Thoracic aorta (tissue), 2 donors: ENCODE results near the gene BAIAP2L1. TPM values are rescaled to one million over a fixed set of nuclear protein-coding genes. Genes with fewer than 3 reads are reported as not detected.
"Not testable (repeated sequence)": the region's sequence is repeated elsewhere in the genome, so short reads cannot be mapped to it uniquely, and the experiment has no call there.

Experiments used
- ATAC-seq: fragments of 150-250 bp; one replicate; pipeline ENCODE4 v1.8.0; 2017; ENCODE audit warnings: low read depth; ENCODE audit not compliant: insufficient number of reproducible peaks, low FRiP score
- DNase-seq: peaks from one replicate; pipeline ENCODE4 v3.0.0-alpha.2; 2020; ENCODE audit warnings: low spot score
- H3K27ac ChIP-seq, 2 donors: fragments of 200-600 bp; sonication (generic); 1 replicate in 1 of 2; 2 replicates in 1 of 2; pipeline ENCODE4 v1.5.1; 2016; ENCODE audit warnings: mild to moderate bottlenecking in 2 of 2, moderate library complexity in 2 of 2
- H3K27me3 ChIP-seq: fragments of 200-600 bp; sonication (generic); replicated peaks from 2 replicates; pipeline ENCODE4 v1.6.0; 2016; ENCODE audit warnings: mild to moderate bottlenecking; ENCODE audit not compliant: insufficient read depth
- H3K36me3 ChIP-seq: fragments of 200-600 bp; sonication (generic); one replicate; pipeline ENCODE4 v1.5.1; 2016
- H3K4me1 ChIP-seq, 2 donors: fragments of 200-600 bp; sonication (generic); 1 replicate in 1 of 2; 2 replicates in 1 of 2; pipeline versions ENCODE4 v1.5.1 to v1.6.0; 2016; ENCODE audit warnings: low read depth in 2 of 2, mild to moderate bottlenecking in 1 of 2; ENCODE audit not compliant: control insufficient read depth in 1 of 2
- H3K4me3 ChIP-seq: fragments of 200-600 bp; sonication (generic); 2 replicates; pipeline ENCODE4 v1.5.1; 2016; ENCODE audit warnings: mild to moderate bottlenecking
- H3K9me3 ChIP-seq: fragments of 200-600 bp; sonication (generic); 2 replicates; pipeline ENCODE4 v1.5.1; 2016
- CTCF ChIP-seq: fragments of 200-600 bp; sonication (generic); IDR thresholded peaks from one replicate; pipeline ENCODE4 v1.5.1; 2019; ENCODE audit warnings: antibody characterized with exemption
- total RNA-seq, 2 donors: library from RNA; depleted of rRNA; stranded (reverse); fragments of >200 nt; gene quantifications; one replicate each; pipeline versions ENCODE4 v1.1.0 to v1.2.3, GENCODE V29; 2016

The BAIAP2L1 gene, protein sequence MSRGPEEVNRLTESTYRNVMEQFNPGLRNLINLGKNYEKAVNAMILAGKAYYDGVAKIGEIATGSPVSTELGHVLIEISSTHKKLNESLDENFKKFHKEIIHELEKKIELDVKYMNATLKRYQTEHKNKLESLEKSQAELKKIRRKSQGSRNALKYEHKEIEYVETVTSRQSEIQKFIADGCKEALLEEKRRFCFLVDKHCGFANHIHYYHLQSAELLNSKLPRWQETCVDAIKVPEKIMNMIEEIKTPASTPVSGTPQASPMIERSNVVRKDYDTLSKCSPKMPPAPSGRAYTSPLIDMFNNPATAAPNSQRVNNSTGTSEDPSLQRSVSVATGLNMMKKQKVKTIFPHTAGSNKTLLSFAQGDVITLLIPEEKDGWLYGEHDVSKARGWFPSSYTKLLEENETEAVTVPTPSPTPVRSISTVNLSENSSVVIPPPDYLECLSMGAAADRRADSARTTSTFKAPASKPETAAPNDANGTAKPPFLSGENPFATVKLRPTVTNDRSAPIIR
- 1 to 10 TPM in 1 of 2 donors, under 1 TPM in 1; 0.63 to 1.4 TPM for total RNA-seq

DNA sequence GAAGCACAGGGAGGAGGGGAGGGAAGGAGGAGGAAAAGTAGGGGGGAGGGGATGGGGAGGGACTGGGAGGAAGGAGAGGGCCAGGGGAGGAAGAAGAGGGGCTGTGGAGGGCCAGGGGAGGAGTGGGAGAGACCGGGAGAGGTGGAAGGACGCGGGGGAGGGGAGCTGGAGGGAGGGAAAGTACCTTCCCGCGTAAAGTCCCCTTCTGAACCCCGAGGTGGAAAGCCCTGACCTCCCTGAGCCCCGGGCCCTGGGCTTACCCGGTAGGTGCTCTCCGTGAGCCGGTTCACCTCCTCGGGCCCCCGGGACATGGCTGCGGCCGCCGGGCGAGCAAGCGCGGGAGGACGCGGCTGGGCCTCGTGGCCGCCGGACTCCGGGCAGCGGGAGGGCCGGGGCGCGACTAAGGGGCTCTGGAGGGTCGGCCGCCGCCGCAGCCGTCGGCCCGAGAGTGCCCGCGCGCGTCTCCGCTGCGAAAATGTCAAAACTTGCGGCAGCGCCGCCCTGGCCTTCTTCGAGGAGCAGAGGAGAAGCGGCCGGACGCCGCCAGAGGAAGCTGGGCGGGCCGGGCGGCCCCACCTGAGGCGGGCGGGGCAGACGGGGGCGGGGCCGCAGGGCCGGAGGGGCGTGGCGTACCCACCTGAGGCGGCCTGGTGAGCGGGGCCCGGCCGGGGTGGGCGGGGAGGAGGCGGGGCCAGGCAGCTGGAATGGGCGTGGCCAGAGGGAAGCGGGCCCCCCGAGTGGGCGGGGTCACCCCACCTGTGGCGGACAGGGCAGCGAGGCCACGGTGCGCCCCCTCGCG is at the start of gene BAIAP2L1:
BAIAP2L1 (minus strand) TSS at position 549 of the 799 bp plus-strand sequence; CDS start at position 311, 238 bp downstream.
- H3K27me3 ChIP-seq, result no peaks in the 10 kb centered on the region
- ATAC-seq (peak; percentile 28), DNase-seq (no peak)
- H3K4me3 ChIP-seq, result peak within 1 kb of the TSS; percentile 77
- H3K27ac ChIP-seq, result no peak within 1 kb of the TSS
- peaks cover 7 to 10% of the 10 kb centered on the region in 2 donors for H3K4me1 ChIP-seq
- H3K9me3 ChIP-seq, result no peaks in the 10 kb centered on the region
- no peaks in the 10 kb centered on the region for H3K36me3 ChIP-seq
- no peak for TF ChIP-seq CTCF

GRCh38 chr7:98448766-98449165 is 47.9 kb upstream of the BAIAP2L1 start:
- Histone ChIP-seq H3K36me3 (no peaks in the 10 kb centered on the region), H3K9me3 (no peaks in the 10 kb centered on the region), H3K4me1 (no peaks in the 10 kb centered on the region), H3K27me3 (no peaks in the 10 kb centered on the region), H3K27ac (no peak overlapping the region), H3K4me3 (no peak overlapping the region)
- DNase-seq (no peak), ATAC-seq (no peak)
- no peak for TF ChIP-seq CTCF

DNA sequence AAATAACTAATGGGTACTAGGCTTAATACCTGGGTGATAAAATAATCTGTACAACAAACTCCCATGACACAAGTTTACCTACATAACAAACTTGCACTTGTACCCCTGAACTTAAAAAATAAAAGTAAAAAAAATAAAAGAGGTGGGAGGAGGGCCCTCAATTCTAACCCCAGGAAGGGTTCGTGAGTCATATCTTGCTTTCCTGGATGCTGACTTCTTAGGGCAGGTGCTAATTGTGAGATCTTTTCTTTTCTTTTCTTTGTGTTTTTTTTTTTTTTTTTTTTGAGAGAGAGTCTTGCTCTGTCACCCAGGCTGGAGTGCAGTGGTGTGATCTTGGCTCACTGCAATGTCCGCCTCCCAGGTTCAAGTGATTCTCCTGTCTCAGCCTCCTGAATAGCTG is 40.1 kb upstream of the BAIAP2L1 start:
- H3K4me3 ChIP-seq, ATAC-seq, H3K27ac ChIP-seq, DNase-seq, H3K27me3 ChIP-seq, H3K9me3 ChIP-seq, H3K4me1 ChIP-seq, H3K36me3 ChIP-seq: not testable (repeated sequence)

DNA sequence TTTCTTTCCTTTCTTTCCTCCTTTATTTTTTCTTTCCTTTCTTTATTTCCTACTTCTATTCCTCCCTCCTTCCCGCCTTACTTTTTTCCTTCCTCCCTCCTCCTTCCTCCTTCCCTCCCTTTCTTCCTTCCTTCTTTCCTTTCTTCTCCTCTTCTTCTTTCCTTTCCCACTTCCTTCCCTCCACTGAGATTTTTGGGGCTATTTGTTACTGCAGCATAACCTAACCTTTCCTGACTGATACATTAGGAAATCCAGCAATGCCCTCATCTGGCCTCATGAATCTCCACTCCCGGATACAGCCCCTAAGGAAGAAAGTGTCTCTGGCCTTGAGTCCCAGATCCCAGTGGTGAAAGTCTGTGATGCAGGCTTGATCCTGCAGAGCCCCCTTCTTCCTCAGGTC is 38.6 kb upstream of the BAIAP2L1 start:
- no peak for DNase-seq
- Histone ChIP-seq H3K27me3 (no peaks in the 10 kb centered on the region), H3K9me3 (no peaks in the 10 kb centered on the region), H3K4me3 (no peak overlapping the region), H3K36me3 (no peaks in the 10 kb centered on the region), H3K4me1 (no peaks in the 10 kb centered on the region), H3K27ac (no peak overlapping the region)
- ATAC-seq, result no peak
- no peak for TF ChIP-seq CTCF

DNA sequence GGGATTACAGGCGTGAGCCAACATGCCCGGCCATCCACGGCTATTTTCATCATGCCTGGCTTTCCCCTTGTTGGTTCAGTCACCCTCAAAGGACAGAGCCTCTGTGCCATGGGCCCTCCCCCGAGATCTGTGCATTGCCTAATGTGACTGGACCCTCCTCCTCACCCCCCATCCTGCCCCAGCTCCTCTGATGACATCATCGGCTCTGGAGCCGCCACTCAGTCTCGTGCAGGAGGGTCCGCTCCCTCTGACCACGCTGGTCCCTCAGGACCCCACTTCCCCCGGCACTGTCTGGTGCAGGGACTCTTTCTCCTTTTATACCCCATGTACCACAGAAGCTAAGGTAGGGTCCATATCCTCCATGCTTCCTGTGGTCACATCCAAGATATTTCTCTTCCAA is 33.2 kb upstream of the BAIAP2L1 start:
- no peaks in the 10 kb centered on the region for H3K9me3 ChIP-seq
- no peak overlapping the region for H3K4me3 ChIP-seq
- H3K27me3 ChIP-seq, result no peaks in the 10 kb centered on the region
- no peak overlapping the region for H3K27ac ChIP-seq
- ATAC-seq, result no peak
- H3K4me1 ChIP-seq, result no peaks in the 10 kb centered on the region
- DNase-seq, result no peak
- H3K36me3 ChIP-seq, result no peaks in the 10 kb centered on the region
- no peak for TF ChIP-seq CTCF
